ENCODE data around the gene MT3. TPM values are rescaled to one million over a fixed set of nuclear protein-coding genes. Genes with fewer than 3 reads are reported as not detected.

Gene MT3
- total RNA-seq, 1 donor from 2014 or later, result not detected

DNA sequence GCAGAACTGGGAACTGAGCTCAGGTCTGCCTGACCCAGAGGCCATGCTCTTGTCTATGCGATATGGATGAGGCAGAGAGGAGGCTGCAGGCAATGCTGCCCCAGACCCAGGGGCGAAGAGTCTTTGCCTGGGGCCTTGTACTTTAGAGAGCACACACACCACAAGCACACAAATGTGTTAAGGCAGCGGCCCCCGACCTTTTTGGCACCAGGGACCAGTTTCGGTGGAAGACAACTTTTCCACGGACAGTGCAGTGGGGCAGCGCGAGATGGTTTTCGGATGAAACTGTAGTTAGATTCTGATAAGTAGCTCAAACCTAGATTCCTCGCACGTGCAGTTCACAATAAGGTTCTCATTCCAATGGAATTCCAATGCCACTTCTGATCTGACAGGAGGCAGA lies 17.8 kb upstream of the MT3 start:
- Histone ChIP-seq H3K4me1 (no peaks in the 10 kb centered on the region), H3K4me2 (no peak overlapping the region), H2AFZ (replicated peaks) (no peak overlapping the region), H3F3A (ENCODE audit: low read depth) (no peaks in the 10 kb centered on the region), H3K9ac (no peak overlapping the region), H3K9me3 (ENCODE audit: low read depth) (no peaks in the 10 kb centered on the region), H3K27me3 (peaks cover 2% of the 10 kb centered on the region), H4K20me1 (ENCODE audit: low read depth) (no peaks in the 10 kb centered on the region), H3K4me3 (no peak overlapping the region), H3K27ac (no peak overlapping the region), H3K36me3 (no peaks in the 10 kb centered on the region), H3K79me2 (ENCODE audit: low read depth) (no peaks in the 10 kb centered on the region)
- Mint-ChIP-seq H3K36me3 (no peaks in the 10 kb centered on the region), H3K9me3 (peaks cover 10% of the 10 kb centered on the region), H3K27me3 (ENCODE audit: insufficient read depth, low read depth) (peaks cover 2% of the 10 kb centered on the region), H3K4me3 (no peak overlapping the region), H3K27ac (no peak overlapping the region), H3K4me1 (no peaks in the 10 kb centered on the region)
- TF ChIP-seq, protein P1, sequence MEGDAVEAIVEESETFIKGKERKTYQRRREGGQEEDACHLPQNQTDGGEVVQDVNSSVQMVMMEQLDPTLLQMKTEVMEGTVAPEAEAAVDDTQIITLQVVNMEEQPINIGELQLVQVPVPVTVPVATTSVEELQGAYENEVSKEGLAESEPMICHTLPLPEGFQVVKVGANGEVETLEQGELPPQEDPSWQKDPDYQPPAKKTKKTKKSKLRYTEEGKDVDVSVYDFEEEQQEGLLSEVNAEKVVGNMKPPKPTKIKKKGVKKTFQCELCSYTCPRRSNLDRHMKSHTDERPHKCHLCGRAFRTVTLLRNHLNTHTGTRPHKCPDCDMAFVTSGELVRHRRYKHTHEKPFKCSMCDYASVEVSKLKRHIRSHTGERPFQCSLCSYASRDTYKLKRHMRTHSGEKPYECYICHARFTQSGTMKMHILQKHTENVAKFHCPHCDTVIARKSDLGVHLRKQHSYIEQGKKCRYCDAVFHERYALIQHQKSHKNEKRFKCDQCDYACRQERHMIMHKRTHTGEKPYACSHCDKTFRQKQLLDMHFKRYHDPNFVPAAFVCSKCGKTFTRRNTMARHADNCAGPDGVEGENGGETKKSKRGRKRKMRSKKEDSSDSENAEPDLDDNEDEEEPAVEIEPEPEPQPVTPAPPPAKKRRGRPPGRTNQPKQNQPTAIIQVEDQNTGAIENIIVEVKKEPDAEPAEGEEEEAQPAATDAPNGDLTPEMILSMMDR (IDR thresholded peaks at IDR 0.05), result no peak
- TF ChIP-seq EZH2phosphoT487 (IDR thresholded peaks at IDR 0.05) (no peak), EZH2 (IDR thresholded peaks at IDR 0.05) (no peak)
- DNase-seq (ENCODE audit: low spot score), result no peak

DNA sequence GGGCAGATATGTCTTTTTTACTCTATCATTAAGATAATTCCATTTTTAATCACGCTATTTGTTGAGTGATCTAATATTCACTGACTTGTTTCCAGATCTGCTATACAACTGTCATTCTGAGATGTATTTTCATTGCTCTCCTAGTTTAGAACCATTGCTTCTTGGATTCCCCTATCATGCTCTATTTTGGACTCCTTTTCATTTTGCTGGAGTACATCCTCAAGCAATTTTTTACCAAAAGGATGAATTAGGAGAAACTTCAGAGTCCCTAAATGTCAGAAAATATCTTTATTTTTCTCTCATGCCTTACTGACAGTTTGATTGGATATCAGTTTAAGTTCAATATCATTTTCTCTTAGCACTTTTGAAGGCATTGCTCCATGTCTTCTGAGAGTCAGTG lies 14.7 kb upstream of the MT3 start:
- H3K27me3 Mint-ChIP-seq (ENCODE audit: insufficient read depth, low read depth), result peaks cover 3% of the 10 kb centered on the region

DNA sequence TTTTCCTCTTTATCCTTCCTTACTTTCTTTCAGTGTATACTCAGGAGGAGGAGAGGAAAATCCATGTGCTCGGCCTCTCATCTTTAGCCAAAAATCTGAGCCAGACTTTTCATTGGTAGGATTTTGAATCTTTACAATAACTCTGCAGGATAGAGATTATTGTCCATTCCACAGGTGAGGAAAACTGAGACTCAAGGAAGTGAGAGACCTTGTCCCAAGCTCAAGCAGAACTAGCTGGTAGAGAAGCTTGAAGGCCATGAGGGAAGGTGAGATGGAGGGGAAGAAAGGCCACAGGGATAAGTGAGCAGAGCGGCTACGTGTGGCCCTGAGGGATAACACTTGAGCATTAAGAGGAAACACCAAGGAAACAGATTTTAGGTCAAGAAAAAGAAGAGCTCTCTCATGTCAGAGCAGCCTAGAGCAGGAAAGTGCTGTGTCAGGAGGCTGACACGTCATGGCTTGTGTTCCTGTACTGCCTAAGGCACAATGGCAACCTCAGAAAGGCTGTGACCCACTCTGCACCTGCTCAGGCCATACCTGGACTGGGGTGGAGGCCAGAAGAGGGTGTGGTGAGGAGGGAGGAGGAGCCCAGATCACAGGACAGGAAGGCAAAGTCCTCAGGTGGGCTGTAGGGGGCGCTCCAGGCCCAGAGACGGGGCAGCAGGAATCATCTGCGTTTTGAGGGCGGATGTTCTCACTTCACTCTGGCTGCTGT lies 12.6 kb upstream of the MT3 start:
- Histone ChIP-seq H3K36me3 (no peaks in the 10 kb centered on the region), H3K27me3 (no peaks in the 10 kb centered on the region), H2AFZ (replicated peaks) (no peak overlapping the region), H4K20me1 (ENCODE audit: low read depth) (no peaks in the 10 kb centered on the region), H3K9ac (no peak overlapping the region), H3K4me2 (no peak overlapping the region), H3K4me1 (no peaks in the 10 kb centered on the region), H3K4me3 (no peak overlapping the region), H3K27ac (no peak overlapping the region), H3K79me2 (ENCODE audit: low read depth) (no peaks in the 10 kb centered on the region), H3K9me3 (ENCODE audit: low read depth) (no peaks in the 10 kb centered on the region), H3F3A (ENCODE audit: low read depth) (no peaks in the 10 kb centered on the region)
- peak; percentile 72 for DNase-seq (ENCODE audit: low spot score)
- H3K9me3 Mint-ChIP-seq, result peaks cover 15% of the 10 kb centered on the region
- TF ChIP-seq EZH2phosphoT487 (IDR thresholded peaks at IDR 0.05), result no peak
- TF ChIP-seq, protein P1 (IDR thresholded peaks at IDR 0.05), result peak; percentile 75
- no peaks in the 10 kb centered on the region for H3K4me1 Mint-ChIP-seq
- H3K36me3 Mint-ChIP-seq, result no peaks in the 10 kb centered on the region
- no peak overlapping the region for H3K27ac Mint-ChIP-seq
- H3K4me3 Mint-ChIP-seq, result no peak overlapping the region
- H3K27me3 Mint-ChIP-seq (ENCODE audit: insufficient read depth, low read depth), result peaks cover 5% of the 10 kb centered on the region

More for the DNA sequence above, 14.7 kb upstream of the MT3 start:
- H2AFZ ChIP-seq (replicated peaks), result no peak overlapping the region
- H3K4me1 ChIP-seq, result no peaks in the 10 kb centered on the region
- no peak overlapping the region for H3K9ac ChIP-seq
- no peak overlapping the region for H3K27ac ChIP-seq
- H3K4me3 Mint-ChIP-seq, result no peak overlapping the region
- no peaks in the 10 kb centered on the region for H4K20me1 ChIP-seq (ENCODE audit: low read depth)
- no peak overlapping the region for H3K4me2 ChIP-seq
- H3K9me3 ChIP-seq (ENCODE audit: low read depth), result no peaks in the 10 kb centered on the region
- no peaks in the 10 kb centered on the region for H3K36me3 ChIP-seq
- TF ChIP-seq EZH2 (IDR thresholded peaks at IDR 0.05) (no peak), EZH2phosphoT487 (IDR thresholded peaks at IDR 0.05) (no peak)
- TF ChIP-seq, protein P1 (IDR thresholded peaks at IDR 0.05), result no peak
- H3F3A ChIP-seq (ENCODE audit: low read depth), result no peaks in the 10 kb centered on the region
- no peaks in the 10 kb centered on the region for H3K4me1 Mint-ChIP-seq
- H3K27me3 ChIP-seq, result no peaks in the 10 kb centered on the region
- H3K79me2 ChIP-seq (ENCODE audit: low read depth), result no peaks in the 10 kb centered on the region
- no peak overlapping the region for H3K4me3 ChIP-seq
- peaks cover 15% of the 10 kb centered on the region for H3K9me3 Mint-ChIP-seq
- DNase-seq (ENCODE audit: low spot score), result no peak
- no peaks in the 10 kb centered on the region for H3K36me3 Mint-ChIP-seq
- H3K27ac Mint-ChIP-seq, result no peak overlapping the region

Measured in neural progenitor cell (in vitro differentiated cells).